HG03354 (cell line): ENCODE data around the gene NKD2.

Experiments
- ATAC-seq: cut with Tn5 transposase; IDR thresholded peaks from one replicate; pipeline ENCODE4 v1.9.1; 2021; ENCODE audit warnings: mild to moderate bottlenecking; ENCODE audit not compliant: unreplicated experiment, poor library complexity, severe bottlenecking

The NKD2 gene

DNA sequence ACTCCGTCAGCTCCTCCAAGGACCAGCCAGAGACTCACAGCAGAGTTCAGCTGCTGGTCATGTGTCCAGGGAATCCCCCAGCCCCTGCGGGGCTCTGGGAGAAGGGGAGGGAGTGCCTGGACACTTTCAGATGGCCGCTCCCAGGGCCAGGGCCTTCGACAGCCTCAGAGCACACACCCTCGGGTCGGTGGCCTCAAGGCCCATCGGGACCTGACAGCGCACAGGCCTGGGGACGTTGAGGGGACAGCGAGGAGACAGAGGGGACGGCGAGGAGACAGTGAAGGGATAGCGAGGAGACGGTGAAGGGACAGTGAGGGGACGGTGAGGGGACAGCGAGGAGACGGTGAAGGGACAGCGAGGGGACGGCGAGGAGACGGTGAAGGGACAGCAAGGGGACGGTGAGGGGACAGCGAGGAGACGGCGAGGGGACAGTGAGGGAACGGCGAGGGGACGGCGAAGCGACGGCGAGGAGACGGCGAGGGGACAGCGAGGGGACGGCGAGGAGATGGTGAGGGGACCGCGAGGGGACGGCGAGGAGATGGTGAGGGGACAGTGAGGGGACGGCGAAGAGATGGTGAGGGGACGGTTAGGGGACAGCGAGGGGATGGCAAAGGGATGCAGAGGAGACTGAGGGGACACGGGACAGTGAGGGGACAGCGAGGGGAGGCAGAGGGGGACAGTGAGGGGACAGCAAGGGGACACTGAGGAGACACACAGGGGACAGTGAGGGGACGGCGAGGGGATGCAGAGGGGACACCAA, 56.0 kb downstream of the NKD2 start:
- ATAC-seq: no peak

DNA sequence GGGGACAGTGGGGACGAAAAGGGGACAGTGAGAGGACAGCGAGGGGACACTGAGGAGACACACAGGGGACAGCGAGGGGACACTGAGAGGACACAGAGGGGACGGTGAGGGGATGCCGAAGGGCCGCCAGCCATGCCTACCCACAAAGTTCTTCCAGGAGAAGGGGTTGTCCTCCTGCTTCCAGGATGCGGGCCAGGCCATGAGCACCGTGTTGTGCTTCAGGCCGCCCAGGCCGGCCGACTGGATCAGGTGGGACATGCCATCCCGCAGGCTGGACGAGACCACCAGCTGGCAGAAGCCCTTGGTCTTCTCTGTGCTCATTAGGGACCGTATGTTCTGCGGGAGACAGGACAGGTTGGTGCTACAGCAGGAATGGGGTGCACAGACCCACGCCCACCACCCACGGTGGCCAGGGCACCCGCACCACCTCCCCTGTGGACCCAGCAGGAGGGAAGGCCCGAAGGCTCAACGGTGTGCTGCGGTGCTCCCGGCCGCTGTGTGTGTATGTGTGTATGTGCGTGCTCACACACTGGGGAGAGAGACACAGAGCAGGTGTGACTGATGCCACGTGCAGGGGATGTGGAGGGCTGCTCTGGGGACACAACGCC, 56.6 kb downstream of the NKD2 start:
- no peak for ATAC-seq

DNA sequence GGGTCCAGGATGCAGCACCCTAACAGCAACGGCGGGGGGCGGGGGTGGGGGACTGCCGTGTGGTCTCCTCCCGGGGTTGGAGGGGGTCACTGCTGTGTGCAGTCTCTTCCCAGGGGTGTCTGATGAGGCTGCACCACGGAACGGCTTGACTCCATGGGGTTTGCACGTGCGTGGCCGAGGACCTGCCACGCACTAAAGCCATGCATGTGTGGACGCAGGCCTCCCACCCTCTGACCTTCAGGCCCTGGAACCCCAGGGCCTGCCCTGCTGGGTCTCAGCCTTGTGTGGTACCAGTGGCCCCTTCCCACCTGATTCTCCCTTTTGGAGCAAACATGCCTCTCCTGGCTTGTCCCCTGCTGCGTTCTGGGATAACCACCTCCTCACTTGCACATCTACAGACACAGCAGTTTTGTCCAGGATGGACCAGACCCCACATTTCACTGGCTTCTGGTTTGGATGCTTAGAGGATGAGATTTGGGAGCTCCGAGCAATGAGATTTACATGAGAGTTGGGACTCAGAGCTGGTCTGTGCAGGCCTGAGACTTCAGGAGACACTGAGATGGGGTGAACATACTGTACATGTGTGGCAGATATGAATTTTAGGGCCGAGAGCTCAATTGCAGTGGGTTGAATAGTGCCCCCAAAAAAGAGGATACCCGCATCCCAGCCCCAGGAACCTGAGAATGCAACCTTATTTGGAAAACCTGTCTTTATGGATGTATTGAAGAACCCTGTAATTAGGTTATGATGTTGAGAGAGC, 57.5 kb downstream of the NKD2 start:
- no peak for ATAC-seq

DNA sequence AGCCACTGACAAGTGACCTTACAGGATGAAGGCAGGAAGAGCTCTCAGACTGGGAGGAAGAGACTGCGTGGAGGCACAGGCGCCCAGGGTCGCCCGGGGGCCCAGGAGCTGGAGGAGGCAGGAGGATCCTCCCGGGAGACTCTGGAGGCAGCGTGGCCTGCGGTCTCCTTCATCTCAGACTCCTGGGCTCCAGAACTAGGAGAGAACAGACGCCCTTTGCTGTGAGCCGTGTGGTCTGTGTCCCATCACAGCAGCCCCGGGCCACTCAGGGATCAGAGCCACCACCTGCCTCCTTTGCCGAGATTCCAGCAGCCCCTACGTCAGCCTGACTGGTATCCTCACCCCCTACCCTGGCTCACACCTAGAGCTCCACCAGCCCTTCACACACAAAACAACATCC, 58.1 kb downstream of the NKD2 start:
- ATAC-seq: no peak

DNA sequence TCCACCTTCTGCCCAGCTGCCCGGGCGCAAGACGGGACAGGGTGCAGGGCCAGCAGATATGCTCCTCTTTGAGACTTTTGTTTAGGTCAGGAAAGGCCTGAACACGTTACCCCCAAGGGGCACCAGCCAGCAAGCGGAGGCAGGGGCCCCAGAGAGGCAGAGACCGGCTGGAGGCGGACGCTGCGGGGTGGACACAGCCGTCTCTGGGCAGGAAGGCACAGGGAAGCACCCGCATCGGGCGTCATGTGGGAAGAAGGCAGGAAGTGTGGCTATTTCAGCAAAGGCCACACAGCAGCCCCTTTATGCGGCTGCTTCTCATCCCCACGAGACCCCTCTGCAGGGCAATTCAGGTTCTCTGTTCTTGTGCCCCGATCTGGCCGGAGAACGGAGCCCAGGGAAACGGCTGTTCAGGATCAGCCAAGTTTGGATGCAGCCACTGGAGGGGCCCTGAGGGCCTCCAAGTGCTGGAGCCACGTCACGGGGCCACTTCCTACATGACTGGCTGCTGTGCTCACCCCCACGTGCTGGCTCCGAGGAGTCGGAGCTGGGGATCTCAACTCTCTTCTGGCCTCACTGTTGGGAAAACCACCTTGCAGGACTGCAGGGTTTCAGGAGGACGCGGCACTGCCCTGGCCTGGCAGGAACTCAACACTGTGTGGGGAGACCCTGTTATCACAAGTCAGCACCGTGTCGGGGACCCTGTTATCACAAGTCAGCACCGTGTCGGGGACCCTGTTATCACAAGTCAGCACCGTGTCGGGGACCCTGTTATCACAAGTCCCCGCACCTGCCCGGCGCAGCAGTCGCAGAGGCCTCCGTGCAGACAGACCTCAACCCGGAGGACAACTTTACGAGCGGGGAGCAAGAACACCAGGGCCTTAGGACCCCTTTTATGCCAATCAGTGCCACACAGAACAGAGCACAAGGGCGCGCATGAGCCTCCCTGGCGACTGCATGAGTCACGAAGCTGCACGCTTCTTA, 58.8 kb downstream of the NKD2 start:
- no peak for ATAC-seq

DNA sequence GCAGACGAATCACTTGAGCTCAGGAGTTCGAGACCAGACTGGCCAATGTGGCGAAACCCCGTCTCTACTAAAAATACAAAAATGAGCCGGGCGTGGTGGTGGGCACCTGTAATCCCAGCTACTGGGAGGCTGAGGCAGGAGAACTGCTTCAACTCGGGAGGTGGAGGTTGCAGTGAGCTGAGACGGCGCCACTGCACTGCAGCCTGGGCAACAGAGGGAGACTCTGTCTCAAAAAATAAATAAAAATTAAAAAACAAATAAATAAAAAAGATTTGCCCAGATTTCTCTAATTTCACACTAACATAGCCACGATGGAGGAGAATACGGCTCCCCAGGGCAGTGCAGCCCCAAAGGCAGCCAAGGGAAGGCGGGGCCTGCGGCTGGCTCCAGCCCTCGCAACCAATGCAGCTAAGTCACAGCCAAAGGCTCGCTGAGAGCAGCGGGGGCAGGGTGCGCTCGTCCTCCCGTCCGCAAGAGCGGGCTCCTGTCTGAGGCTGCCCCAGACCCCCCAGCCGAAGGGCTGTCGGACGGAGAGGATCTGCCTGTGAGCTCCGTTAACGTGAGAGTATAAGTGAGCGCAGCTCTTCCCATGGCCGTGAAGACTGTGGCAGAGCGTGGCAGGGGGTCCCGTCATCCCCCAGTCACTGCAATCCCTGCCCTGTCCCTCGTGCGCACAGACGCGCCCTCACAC, 59.7 kb downstream of the NKD2 start:
- ATAC-seq: no peak

DNA sequence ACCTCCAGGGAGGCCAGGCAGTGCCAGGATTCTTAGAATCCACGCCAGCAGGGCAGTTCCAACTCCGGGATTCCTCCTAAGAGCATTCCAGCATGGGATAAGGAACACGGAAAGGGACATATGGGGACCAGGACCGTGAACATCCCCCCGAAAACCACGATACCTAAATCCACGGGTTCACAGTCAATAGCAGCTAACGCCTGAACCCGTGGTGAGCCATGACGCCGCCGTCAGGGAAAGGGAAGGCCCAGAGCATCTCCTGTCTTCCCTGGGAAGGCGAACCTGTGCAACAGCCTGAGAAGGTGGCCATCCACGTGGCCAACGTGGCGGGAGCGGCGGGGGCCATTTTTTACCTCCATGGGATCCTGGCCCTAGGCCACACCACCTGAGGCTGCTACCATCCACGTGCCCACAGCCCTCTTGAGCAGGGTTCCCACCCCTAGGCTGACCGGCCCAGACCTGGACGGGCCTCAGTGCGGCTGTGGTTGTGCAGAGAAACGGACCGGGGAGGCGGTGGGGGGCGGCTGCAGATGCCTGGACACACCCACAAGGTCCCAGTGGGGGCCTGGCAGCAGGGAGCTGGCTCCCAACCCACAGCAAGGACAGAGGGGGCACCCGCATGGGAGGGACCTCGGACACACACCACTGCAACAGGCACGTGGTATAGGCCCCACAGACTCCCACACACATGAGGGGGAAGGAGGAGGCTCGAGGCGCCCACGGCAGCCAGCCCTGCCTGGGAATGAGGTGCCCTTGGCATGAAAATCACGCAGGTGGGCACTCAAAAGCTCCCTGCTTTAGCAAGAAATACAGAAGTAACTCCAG, 60.5 kb downstream of the NKD2 start:
- no peak for ATAC-seq

DNA sequence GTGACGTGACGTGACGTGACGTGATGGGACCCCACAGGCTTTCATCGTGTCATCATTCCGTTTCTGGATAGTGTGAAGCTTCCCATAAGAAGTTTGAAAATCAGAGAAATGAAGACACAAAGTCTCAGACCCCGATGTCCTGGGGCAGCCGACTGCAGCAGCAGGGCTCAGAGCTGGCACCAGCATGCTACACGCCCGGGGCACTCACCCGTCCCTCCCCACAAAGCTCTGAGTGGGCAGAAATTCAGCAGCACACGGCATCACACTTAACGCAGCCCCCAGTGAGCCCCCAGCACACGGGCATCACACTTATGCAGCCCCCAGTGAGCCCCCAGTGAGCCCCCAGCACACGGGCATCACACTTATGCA, 61.1 kb downstream of the NKD2 start:
- ATAC-seq: no peak

DNA sequence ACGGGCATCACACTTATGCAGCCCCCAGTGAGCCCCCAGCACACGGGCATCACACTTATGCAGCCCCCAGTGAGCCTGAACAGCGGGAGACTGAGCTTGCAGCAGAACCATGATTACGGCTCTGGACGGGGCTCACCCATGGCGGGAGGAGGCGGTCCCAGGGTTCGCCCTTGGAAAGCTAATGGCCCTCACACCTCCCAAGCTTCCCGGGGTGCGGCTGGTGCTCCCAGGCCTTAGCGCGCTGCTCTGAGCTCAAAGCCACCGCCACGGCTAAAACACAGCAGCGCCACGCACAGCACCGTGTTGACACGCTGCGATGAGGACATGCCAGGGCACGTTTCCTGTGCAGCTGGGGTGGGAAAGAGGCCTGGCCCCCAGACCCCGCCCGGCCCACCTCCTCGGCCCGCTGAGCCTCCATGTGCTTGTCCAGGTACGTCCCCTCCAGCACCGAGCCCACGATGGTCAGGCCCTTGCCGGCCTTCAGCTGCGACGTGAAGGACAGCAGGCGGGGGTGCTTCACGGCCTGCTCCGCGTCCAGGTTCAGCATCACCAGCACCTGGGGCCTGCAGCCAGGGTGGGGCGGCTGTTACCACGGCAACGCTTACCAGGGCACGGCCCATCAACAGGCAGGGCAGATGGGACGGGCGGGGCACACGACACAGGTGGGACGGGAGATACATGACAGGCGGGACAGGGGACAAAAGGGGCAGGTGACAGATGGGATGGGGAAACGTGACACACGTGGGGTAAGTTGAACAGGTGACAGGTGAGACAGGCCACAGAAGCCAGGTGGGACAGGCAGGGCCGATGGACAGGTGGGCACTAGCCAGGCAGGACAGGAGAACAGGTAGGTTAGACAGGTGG, 64.9 kb downstream of the NKD2 start:
- ATAC-seq: no peak

DNA sequence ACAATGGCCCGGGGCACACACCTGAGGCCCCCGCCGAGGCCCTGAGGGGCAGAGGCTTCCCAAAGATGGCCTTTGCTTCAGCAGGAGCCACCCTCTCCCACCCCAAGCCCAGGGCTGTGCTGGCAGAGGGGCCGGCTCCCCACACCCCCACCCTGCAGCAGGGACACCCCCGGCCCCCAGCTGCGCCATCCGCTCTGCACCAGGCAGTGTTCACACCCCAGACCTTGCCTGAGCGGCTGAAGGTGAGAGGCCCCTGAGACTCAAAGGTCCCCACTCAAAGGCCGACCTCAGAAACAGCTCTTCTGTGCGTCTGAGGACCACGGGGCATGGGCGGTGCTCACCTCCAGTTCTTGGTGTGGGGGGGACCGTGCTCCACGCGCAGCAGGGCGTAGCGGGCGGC, 65.6 kb downstream of the NKD2 start:
- no peak for ATAC-seq

DNA sequence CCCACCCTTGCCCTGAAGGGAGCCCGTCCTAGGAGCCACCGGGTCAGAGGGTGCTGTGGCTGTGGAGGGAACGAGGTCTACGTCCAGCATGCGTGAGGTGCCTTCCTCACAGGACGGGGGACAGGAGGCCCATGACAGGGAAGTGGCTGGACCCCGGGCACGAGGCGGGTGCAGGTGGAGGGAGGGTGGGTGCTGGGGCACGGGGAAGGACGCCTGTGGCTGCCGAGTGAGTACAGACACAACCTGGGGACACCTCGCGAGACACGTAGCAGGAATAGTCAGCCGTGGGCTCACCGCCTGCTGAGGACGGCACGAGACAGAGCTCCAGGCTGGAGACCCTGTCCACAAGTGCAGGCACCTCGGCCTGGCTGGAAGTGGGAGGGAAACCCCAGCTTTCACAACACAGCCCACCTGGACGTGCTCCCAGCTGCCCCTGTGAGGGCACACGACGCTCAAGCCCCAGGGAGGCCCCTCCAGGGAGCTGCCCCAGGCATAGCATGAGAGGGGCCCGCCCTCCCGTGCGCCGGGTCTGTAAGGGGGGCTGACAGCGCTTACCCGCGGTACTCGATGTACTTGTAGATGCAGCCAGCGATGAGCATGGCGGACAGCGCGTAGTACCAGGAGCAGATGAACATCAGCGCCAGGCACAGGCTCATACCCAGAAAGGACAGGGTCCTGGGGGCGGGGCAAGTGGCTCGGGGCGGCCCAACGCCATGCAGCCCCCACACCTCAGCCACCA, 66.4 kb downstream of the NKD2 start:
- no peak for ATAC-seq

DNA sequence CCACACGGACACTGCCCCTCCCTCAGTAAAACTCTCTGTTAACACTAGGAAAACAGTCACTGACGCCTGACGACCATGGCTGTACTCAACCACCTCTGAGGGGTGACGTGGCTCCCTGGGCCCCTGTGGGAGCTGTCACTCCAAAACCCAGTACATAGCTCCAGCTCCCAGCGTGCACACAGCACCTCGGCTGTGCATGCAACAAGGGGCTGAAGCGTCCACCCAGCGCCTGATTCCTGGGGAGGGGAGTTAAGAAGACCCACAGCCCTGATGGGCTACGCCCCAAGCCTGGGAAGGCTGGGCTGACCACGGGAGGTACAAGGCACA, 66.9 kb downstream of the NKD2 start:
- ATAC-seq: no peak

DNA sequence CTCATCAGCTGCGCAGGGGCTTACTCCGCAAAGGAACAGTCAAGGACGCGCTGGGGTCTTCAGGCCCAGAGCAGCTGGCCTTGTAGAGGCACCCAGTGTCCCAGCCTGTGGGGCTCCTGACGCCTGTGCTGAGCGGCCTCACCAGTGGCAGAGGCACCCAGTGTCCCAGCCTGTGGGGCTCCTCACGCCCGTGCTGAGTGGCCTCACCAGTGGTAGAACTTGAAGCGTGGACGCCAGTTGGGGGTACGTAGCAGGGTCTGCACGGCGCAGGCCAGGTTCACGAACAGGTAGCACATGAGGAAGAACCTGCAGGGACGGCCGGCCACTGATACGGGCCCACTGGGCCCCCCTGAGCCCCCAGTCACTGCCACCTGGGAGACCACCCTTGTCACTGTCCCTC, 67.3 kb downstream of the NKD2 start:
- ATAC-seq: no peak

DNA sequence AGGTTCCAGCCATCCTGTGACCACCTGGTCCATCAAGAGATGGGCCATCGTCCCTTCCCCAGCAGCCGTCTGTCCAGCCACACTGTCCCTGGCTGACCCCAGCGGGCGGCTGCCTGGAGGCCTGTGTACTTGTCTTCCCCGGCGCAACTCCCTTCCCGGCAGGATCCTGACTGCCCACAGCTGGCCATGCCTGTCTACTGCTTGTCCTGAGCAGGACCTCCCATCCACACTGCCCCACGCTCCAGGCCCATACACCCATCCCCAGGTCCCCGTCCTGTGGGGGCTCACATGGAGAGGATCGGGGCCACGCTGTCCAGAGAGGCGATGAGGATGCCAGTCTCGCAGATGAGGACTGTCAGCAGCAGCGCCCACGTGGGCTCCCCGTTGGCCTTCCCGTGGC, 67.8 kb downstream of the NKD2 start:
- ATAC-seq: no peak

DNA sequence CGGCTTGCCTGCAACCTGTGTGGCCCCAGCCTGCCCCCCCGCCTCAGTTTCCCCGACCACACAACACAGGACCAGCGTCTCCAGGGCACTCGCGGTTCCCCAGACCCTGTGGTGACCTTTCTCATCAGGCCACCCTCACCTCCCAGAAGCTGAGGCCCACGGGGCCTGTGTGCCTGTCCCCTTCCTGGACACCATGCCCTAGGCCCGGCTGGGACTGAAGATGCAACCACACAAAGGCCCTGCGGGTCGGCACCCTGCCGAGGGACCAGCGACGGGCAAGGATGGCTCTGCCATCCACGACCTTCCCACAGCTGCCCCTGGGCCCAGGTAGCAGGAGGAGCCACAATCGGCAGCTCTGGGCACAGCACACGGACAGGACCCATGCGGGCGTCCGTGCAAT, 68.4 kb downstream of the NKD2 start:
- no peak for ATAC-seq

DNA sequence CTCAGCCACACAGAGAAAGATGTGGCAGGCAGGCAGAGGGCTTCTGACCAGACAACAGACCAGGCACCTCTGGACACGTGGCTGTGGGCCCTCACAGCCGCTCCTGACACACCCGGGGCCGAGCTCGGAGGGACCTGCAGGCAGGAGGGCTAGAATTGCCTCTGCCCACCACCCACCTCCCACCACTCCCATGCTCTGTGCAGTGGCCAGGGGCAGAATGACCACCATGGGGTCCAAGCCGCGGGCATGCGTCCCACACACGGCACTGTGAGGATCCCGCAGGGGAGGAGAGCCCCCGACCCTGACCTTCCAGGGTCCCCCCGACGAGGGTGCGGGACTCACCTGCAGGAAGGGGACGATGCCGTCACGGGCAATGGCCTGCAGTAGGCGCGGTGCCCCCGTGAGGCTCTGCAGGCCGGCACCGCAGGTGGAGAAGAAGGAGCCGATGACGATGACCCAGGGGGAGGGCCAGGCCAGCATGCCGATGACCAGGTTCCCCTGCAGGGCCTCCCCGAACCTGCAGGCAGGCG, 69.0 kb downstream of the NKD2 start:
- no peak for ATAC-seq

DNA sequence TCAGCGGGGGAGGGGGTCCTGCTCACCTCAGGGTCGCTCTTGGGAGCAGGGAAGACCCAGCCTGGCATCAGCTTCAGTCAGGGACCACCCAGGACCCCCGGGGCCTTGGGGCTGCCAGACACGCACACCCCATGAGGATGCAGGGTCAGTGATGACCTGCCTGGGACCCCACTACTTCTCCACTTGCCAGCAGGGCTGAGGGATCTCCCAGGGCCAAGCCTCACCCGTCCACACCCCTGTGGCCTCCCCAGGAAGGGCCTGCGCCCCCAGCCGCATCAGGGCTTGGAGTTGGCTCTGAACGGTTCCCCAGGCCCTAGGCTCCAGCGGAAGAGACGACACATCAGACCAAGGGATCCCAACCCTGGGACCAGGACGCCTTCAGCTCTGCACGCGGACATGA, 69.6 kb downstream of the NKD2 start:
- ATAC-seq: no peak
